GM19463 (cell line): Measurements from ENCODE around the gene NEMP2.

Experiments
- ATAC-seq: cut with Tn5 transposase; IDR thresholded peaks from one replicate; pipeline ENCODE4 v1.9.1; 2021; ENCODE audit warnings: mild to moderate bottlenecking, moderate library complexity; ENCODE audit not compliant: unreplicated experiment

The NEMP2 gene

GRCh38 chr2:190534310-190535120 lies at the start of gene NEMP2:
Gene NEMP2 (minus strand): TSS chr2:190534722. CDS start chr2:190534655, 67 bp downstream.
- ATAC-seq = peak; percentile 67

- ATAC-seq = peak; percentile 69
These were observed 49.2 kb upstream of the NEMP2 start for GRCh38 chr2:190583507-190584337.

GRCh38 chr2:190582736-190583506 lies 48.4 kb upstream of the NEMP2 start:
- peak; percentile 68 for ATAC-seq

- ATAC-seq = no peak
These were observed 47.5 kb upstream of the NEMP2 start for GRCh38 chr2:190582019-190582418.

GRCh38 chr2:190579915-190580846 lies 45.7 kb upstream of the NEMP2 start:
- no peak for ATAC-seq

GRCh38 chr2:190579058-190579410 lies 44.5 kb upstream of the NEMP2 start:
- no peak for ATAC-seq

GRCh38 chr2:190578158-190579057 lies 43.9 kb upstream of the NEMP2 start:
- no peak for ATAC-seq

- no peak for ATAC-seq
These were observed 42.1 kb upstream of the NEMP2 start for GRCh38 chr2:190576573-190576972.

GRCh38 chr2:190575263-190575662 lies 40.7 kb upstream of the NEMP2 start:
- no peak for ATAC-seq

GRCh38 chr2:190574169-190574568 lies 39.6 kb upstream of the NEMP2 start:
- ATAC-seq = no peak

GRCh38 chr2:190572246-190572645 lies 37.7 kb upstream of the NEMP2 start:
- no peak for ATAC-seq

GRCh38 chr2:190571686-190572085 lies 37.2 kb upstream of the NEMP2 start:
- no peak for ATAC-seq

GRCh38 chr2:190570871-190571270 lies 36.3 kb upstream of the NEMP2 start:
- ATAC-seq = no peak

GRCh38 chr2:190569994-190570755 lies 35.7 kb upstream of the NEMP2 start:
- ATAC-seq = no peak

GRCh38 chr2:190564838-190565237 lies 30.3 kb upstream of the NEMP2 start:
- no peak for ATAC-seq

- ATAC-seq = no peak
These were observed 29.1 kb upstream of the NEMP2 start for GRCh38 chr2:190563646-190564045.

- peak; percentile 61 for ATAC-seq
These were observed 28.6 kb upstream of the NEMP2 start for GRCh38 chr2:190563109-190563508.

- ATAC-seq = no peak
These were observed 27.6 kb upstream of the NEMP2 start for GRCh38 chr2:190562121-190562520.
